NCI-H187 treated with DMSO at 0.1 percent for 48 hours (cell line): Measurements from ENCODE around the gene RPTOR.
"Not testable (repeated sequence)": the region's sequence is repeated elsewhere in the genome, so short reads cannot be mapped to it uniquely, and the experiment has no call there.

Source experiments
- DNase-seq: peaks from one replicate; lab custom pipeline; 2025; lab: John Stamatoyannopoulos, UW

RPTOR gene

DNA sequence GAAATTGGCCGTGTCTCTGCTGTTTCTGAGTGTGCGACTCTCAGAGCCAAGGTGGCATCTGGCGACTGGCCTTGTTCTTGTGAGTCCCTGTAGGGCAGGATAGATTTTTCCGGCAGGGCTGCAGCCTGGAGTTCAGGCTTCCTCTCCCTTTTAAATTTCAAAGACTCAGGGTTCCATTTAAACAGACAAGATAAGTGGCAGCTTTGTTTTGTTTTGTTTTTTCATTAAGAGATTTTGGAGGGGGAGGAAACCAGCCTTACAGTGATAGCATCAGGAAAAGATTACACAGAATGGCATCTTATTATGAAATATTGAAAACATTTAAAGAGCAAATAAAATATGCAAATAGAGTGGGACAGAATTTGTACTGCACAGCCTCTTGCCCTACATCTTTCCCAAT is 151.3 kb downstream of the RPTOR start:
- DNase-seq = no peak

DNA sequence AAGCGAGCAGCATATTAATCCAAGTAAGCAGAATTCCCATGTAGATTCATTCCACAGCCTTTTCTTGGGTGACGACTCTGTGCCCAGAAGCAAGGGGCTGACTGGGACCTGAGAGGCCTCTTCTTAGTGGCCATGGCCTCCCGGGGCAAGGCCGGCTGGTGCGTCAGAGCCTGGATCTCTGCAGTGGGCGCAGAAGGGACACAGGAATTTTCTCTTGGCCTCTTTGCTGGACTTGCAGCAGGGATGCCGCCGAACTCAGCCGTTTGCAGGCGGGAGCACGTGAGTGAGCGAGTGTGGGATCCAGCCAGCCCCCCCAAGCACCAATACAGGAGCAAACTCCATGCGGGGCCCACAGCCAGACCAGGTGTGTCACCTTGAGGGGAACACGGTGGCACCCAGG is 151.8 kb downstream of the RPTOR start:
- DNase-seq = no peak

DNA sequence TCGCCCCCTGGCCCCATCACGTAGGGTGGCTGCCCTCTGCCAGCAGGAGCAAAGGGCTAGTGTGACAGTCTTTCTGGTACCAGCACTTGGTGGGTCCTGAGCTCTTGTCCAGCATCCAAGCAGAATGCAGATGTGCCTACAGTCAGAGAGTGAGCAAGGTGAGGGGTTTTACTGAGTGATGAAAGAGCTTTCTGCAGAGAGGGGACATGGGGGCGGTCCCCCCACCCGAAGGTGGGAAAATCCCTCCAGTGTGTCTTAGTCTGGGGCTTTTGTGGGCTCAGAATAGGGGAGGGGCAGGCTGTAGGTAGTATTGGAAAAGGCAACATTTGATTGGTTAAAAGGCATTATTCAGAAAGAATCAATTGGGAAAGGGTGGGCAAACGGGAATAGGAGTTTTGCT is 152.3 kb downstream of the RPTOR start:
- DNase-seq = no peak

DNA sequence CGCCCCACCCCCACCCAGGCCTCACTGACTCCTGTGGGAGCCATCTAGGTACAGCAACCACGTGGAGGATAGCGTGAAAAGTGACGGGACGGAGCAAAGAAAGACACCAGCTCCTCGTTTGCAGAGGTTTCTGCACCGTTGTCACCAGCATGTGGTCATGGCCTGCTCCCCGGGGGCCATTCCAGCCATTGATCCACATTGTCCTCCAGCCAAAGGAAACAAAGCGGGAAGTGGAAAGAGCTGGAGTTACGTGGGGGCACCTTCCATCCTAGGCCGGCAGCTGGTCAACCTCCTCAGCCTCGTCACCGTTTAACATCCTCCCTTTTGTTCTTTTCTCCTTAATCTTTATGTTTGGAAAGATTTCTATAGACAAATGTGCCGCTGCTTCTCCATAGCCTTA is 153.7 kb downstream of the RPTOR start:
- DNase-seq = no peak

DNA sequence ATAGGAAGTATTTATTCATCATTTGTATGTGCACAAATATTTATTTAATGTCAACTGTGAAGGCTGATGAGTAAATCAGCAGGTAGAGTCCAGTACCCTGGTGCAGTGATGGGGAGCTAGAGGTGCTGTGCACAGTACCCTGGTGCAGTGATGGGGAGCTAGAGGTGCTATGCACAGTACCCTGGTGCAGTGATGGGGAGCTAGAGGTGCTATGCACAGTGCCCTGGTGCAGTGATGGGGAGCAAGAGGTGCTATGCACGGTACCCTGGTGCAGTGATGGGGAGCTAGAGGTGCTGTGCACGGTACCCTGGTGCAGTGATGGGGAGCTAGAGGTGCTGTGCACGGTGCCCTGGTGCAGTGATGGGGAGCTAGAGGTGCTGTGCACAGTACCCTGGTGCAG is 154.6 kb downstream of the RPTOR start:
- not testable (repeated sequence) for DNase-seq

DNA sequence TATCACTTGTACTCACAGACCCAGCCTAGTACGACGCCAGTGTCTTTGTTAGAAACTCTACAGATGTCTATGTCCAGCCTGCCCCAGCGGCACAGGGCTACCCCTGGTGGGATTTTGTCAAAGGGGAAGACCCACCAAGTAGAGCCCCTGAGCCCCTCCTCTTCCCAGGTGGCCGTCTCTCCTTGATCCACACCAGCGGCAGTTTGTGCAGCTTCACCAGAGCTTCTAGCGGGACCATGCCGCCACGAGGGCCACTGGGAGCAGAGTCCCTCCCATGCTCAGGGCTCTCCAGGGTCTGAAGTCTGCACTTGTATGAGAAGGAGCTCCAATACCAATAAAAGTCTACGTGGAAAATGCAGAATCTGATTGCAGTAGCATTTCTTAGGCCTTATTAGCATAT is 157.1 kb downstream of the RPTOR start:
- DNase-seq = no peak

DNA sequence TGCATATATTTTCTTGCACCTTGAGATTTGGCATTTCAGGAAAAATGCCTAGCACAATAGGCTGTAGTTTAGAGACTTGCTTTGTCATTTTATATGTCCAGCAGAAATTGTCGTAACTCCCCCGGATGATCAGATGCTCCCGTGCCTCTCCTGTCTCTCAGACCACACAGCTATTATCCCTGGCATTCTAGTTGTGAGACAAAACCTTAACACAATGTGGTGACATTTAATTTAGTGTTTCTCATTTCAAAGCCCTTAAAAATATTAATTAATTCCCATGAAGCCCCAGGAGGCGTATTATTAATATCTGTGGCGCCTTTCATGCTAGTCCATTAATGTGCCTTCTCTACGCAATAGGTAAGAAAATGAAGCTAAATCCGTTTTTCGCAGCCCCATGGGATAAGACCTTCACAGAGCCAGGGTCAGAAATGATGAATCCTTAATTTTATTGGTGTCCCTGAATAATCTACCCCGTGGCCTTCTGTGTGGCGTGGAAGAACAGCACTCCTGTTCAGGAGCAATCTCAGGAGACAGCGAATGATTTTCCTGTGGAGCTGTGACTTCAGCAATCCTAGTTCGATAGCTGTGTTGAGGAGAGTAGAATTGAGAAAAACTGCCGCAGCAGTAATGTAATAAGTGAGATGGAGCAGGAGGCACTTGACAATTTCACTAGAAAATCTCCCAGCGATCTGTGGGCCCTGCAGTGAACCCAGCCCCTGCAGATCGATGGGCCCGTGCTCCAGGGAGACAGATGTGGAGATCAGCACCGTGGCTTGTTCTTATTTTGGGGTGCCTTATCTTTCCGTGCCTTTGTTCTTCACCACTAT is 157.9 kb downstream of the RPTOR start:
- no peak for DNase-seq

DNA sequence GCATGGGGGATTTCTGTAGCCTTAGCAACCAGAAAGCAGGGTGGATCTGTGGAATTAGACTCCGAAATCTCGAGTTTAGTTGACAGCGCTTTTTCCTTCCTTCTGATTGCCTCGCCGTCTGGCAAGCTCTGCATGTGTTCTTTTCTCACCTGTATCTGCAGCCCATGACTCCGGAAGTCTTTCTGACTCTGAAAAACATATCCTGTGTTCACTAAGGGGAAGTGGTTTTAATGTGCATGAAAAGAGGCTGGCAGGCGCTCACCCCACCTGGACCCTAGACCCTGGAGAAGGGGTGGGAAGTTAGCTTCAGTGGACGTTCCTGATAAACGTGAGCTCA is 158.5 kb downstream of the RPTOR start:
- DNase-seq = no peak

DNA sequence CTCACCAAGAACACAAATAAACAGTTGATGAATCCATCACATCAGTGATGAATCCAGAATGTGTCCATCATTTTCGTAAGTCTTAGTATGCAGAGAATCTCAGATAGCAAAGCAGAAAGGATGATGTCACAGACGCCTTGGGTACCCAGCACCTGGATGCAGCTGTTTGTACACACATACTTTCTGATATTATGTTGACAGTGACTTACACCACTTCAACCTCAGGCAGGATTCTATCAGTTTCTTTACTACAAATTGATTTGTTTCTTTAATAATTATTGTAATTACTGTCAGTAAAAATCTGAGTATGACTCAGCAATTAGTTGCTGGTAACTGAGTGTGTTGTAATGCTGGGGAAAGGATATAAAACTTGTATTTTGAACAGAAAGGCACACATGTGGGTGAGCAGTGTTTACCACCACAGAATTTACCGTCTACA is 159.8 kb downstream of the RPTOR start:
- no peak for DNase-seq

DNA sequence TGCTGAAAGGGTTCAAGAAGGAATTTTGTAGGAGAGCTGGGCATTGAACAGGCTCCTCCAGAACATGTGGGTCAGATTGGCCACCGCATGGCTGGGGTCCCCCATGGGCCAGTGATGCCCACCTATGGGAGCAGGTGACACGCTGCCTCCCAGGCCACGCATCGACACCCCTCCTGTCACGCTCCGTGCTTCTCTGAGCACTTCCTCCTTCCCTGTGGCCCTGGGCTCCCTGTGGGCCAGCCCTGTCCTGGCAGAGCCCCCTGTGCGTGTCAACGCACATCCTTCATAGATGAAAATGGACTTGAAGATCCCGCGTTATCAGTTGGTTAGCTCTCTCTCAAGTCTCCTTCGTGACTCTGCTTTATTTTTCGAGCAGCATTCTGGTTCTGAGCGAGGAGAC is 160.3 kb downstream of the RPTOR start:
- DNase-seq = no peak

DNA sequence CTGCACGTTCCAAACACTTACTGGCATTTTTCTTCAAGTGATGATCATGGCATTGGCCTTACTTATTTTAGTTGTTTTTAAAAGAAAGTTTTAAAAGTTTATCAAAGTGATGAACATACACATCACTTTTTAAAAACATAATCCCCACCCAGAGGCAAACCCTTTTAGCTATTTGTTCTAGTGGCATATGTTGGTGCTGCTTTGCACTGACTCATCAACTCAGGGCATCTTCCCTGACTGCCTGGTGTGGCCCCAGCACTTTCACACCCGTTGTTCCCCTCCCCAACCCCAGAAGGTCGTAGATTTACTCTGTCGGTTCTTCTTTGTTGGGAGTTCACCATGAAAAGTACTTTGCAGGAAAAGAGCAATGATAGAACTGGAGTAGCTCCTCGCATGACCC is 161.3 kb downstream of the RPTOR start:
- no peak for DNase-seq

DNA sequence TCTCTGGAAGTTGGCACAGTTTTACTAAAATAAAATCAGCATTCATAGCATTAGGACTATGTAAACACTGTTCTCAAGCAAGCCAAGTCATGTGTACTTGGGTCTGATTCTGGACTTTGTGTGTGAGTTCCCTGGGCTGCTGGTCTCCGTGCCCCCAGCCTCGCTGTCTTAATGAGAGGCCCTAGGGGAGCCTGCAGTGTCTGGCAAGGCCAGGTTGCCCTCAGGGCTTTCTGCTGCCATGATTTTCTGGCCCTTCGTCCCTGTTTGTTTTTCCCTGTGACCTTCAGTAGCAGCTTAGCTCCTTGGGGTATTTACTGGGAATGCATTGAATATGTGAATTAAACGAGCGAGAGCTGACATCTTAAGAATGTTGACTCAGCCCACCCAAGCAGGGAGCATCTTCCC is 161.8 kb downstream of the RPTOR start:
- DNase-seq = no peak

DNA sequence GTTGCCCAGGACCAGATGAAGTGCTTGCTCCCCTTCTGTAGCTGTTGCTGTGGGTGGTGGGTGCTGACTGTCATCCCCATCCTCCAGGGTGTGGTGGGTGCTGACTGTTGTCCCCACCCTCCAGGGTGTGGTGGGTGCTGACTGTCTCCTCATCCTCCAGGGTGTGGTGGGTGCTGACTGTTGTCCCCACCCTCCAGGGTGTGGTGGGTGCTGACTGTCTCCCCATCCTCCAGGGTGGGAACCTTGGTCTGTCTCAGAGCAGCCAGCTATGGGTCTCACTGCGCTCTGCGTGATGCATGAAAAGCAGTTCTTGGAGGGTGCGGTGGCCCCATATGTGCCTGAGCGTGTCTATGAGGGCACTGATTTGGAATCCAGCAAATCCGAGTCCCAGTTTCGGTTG is 163.8 kb downstream of the RPTOR start:
- DNase-seq = no peak

DNA sequence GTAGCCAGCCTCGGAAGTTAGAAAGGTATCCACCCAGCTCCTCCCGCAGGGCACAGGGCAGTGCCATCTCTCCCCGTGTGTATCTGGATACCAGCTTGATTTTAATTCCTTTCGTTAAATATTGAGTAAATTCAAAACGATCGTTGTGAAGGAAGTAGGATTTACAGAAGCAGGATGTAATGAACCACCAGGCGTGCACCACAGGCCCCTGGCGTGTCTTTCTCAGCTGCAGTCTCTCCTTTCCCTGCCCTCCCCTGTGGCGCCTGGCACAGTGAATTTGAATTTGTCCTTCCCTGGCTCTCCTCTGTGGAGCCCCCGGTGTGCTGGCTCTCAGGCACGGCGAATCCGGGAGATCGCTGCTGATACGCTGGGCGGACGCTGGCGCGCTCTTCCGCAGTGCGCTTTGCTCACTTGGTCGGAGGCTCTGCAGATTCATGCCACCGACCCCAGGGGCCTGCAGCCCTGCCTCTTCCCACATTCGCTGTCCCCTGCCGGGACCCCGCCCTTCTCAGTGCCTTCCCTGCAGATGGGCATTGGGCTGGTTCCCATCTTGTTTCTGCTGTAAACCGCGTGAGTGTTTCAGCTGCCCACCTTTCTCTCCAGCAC is 164.6 kb downstream of the RPTOR start:
- DNase-seq = no peak

DNA sequence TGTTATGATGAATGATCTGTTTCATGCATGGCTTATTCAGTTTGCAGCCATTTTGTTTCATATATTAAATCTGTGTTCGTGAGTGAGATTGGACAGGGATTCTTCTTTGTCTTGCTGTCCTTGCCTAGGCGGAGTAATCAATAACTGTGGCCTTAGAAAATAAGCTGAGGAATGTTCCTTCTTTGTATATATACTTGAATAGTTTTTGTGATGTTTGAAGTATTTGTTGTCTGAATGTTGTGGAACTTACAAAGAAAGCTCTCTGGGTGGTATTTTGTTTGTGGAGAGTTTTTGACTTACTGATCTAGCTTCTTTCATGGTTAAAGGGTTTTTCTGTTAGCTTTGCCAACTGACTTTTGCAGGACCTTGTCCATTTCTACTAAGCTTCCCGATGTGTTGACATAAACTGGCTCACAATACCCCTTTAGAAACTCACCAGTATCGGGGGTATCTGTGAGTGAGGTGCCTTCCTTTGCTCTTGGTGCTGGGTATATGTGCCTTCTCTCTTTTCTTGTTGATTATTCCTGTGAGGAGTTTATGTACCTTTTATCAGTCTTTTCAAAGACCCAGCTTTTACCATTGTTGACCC is 166.2 kb downstream of the RPTOR start:
- no peak for DNase-seq

DNA sequence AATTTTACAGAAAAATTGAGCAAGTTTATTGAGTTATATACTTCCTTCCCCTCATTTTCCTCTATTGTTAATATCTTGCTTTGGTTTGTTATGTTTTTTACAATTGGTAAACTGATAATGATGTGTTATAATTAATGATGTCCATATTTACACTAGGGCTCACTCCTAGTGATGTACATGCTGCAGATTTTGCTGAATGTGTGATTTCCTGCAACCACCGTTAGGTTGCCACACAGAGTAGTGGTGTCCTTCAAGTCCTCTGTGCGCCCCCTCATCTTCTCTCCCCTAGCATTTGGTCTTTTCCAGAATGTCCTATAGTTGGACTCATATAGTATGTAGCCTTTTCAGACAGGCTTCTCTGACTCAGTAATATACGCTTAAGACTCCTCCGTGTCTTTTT is 167.5 kb downstream of the RPTOR start:
- DNase-seq = no peak

DNA sequence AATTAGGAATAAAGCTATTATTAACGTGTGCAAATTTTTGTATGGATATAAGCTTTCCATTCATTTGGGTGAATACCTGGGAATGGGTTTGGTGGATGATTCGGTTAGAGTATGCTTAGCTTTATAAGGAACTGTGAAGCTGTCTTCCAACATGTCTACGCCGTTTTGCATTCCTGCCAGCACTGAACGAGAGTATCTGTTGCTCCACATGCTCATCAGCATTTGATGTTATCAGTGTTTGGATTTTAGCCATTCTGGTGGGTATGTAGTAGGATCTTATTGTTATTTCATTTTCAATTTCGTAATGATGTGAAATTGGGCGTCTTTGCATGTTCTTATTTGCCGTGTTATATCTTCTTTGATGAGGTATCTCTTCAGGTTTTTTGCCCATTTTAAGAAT is 168.0 kb downstream of the RPTOR start:
- no peak for DNase-seq

DNA sequence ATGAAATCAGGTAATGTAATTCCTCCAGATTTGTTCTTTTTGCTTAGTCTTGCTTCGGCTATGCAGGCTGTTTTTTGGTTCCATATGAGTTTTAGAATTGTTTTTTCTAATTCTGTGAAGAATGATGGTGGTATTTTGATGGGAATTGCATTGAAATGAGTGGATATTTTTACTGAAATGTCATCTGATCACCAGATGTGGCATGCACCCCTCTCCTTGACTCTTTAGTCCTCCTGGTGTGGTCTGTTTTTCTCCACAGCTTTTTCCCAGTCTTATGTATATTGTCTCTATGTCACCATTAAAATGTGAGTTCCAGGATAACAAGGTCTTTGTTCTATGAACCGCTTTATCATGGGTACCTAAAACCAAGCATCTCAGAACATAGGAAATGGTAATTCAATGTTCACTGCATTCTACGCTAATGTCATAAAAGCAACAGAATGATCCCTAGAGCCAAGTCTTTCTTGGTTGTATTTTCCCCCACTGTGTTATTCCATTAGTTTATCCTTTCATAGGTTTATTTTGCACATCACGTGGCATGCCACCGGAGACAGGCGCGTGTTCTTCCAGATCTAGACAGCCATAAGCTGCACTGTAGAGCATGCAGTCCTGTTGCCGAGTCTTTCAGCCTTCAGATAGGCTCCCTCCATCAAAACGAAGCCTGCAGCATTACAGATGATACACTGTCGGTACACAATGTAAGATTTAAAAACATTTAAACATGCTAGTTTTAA is 172.5 kb downstream of the RPTOR start:
- DNase-seq = no peak

DNA sequence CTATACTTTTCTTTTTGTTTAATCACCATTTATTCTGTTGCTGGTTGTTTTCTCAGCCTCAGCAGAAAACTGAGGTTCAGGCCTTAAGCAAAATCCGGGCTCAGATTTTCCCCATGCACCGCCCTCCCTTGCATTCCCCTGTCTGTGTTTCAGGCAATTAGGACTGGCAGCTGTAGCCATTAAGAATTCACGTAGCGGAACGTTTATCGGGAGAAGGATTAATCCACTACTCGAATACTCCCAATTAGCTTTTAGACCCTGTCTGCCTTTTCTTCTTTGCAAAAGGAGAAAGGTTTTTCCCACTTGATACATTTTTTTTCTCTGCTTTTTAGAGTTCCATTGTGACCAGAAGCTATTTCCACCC is 173.1 kb downstream of the RPTOR start:
- DNase-seq = peak; percentile 78

DNA sequence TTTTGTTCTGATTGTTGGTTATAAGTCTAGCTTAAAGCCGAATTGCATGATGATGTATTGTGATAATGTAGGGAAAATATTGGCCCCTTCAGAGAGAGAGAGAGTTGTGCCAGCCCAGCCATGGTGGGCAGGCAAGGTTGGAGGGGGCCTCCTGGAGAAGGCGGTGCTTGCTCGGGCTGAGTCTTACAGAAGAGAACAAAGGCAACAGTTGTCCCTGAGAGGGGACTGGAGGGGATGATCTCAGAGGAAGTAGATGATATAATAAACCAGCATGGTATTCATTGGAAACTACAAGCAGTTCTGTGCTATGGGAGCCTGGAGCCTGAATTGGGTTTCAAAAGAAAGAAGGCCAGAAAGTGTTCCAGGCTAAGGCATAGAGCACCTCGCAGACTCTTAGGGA is 173.8 kb downstream of the RPTOR start:
- DNase-seq = no peak

DNA sequence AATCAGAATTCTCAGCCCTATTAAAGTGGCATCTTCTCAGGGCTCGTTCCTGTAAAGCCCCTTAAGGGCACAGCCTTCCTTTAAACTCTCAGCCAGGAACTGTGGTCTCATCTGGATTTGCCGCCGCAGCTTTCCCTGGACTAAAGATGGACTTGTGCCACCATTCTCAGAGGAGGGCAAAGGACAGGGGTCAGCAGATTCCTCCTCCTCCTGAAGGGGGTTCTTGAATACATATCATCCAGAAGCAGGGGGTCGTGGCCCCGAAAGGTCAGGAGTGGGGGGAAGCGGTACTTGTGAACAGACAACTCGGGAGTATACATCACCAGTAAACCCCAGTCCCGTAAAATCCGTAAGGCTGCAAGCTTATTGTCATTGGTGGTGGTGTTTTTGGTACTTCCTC is 174.8 kb downstream of the RPTOR start:
- DNase-seq = no peak

DNA sequence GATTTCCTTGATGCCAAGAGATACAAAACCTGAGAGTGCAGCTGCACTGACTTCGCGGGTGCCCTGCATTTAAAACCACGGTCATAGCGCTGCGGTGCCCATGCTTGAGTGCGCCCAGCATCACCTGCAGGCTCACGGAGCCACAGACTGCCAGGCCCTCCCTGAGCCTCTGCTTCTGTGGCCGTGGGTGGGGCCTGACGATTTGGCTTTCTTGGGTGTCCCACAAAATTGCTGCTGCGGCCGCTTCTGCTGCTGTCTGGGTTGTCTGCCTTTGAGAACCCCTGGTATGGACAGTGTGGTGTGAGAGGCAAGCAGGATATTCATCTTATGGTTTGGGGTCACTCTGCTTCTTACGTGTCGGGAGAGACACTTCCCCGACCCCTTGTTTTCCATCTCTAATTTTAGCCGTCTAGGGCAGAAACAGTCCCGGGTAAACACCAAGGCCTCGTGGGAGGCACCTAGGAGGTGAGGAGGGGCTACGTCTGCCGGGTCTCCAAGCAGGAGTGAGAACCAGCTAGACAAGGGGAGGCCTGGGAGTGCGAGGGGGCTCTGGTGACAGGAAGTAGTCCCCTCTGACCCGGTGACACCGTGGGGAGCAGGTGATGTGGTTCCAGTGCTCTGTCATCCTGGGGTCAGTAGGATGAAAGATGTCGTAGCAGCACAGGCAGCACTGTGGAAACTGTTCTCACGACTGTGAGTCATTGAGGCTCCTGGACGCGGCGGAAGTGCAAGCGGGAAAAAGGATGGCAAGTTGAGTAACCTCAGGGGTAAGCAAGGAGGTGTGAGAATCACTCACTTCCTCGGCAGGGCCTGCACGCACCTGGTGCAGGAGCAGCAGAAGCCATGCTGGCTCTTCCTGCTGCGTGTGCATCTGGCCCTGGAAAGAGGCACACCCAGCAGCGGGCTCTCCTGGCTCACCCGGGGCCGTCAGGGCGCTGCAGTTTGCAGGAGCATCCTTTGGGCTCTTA is 176.3 kb downstream of the RPTOR start:
- DNase-seq = no peak
